Osteoblast (primary cell): ENCODE measurements around the gene MET. TPM values are rescaled to one million over a fixed set of nuclear protein-coding genes. Genes with fewer than 3 reads are reported as not detected.

ENCODE experiments used
- DNase-seq: peaks from one replicate; pipeline ENCODE4 v3.0.0; 2011; ENCODE audit warnings: low spot score, mixed read lengths; ENCODE audit not compliant: insufficient read length; ENCODE audit errors: missing footprints
- H2AFZ ChIP-seq: 2 replicates; pipeline ENCODE4 v1.6.0; 2011; ENCODE audit warnings: mild to moderate bottlenecking, low read length
- H3K27ac ChIP-seq: 2 replicates; pipeline ENCODE4 v1.5.1; 2011; ENCODE audit warnings: mild to moderate bottlenecking, low read depth, low read length, moderate library complexity
- H3K27me3 ChIP-seq: 2 replicates; pipeline ENCODE4 v1.6.0; 2012; ENCODE audit warnings: mild to moderate bottlenecking, control low read depth, inconsistent platforms, low read length, moderate library complexity; ENCODE audit not compliant: insufficient read depth
- H3K36me3 ChIP-seq: 2 replicates; pipeline ENCODE4 v1.5.1; 2011; ENCODE audit warnings: mild to moderate bottlenecking, low read length, control low read depth, moderate library complexity; ENCODE audit not compliant: insufficient read depth
- H3K4me1 ChIP-seq: 2 replicates; pipeline ENCODE4 v1.5.1; 2011; ENCODE audit warnings: mild to moderate bottlenecking, low read length, control low read depth, moderate library complexity; ENCODE audit not compliant: insufficient read depth
- H3K4me2 ChIP-seq: 2 replicates; pipeline ENCODE4 v1.6.0; 2011; ENCODE audit warnings: mild to moderate bottlenecking, low read length; ENCODE audit not compliant: insufficient read depth
- H3K4me3 ChIP-seq: fragments of 200-600 bp; sonication (generic); 3 replicates; pipeline ENCODE4 v1.5.1; 2012; ENCODE audit warnings: mild to moderate bottlenecking, low read length, inconsistent platforms; ENCODE audit not compliant: insufficient read depth
- H3K79me2 ChIP-seq: 2 replicates; pipeline ENCODE4 v1.6.0; 2012; ENCODE audit warnings: mild to moderate bottlenecking, low read length, control low read depth, inconsistent platforms; ENCODE audit not compliant: insufficient read depth
- H3K9me3 ChIP-seq: 2 replicates; pipeline ENCODE4 v1.5.1; 2011; ENCODE audit warnings: low read depth, low read length, control low read depth
- H4K20me1 ChIP-seq: 2 replicates; pipeline ENCODE4 v1.6.0; 2012; ENCODE audit warnings: mild to moderate bottlenecking, low read length, control low read depth; ENCODE audit not compliant: insufficient read depth
- CTCF ChIP-seq: IDR thresholded peaks from 2 replicates; pipeline ENCODE4 v1.5.1; 2011; ENCODE audit warnings: mild to moderate bottlenecking, low read depth, low read length, moderate library complexity; ENCODE audit errors: extremely low read depth
- total RNA-seq: library from RNA; depleted of rRNA; stranded (reverse); fragments of >200 nt; gene quantifications from 2 replicates; pipeline ENCODE4 v1.2.3, GENCODE V29; 2012

MET gene
- total RNA-seq, 1 donor = 55.0 TPM

GRCh38 chr7:116710764-116711452 is 38.9 kb downstream of the MET start:
- H3K36me3 ChIP-seq = no peaks in the 10 kb centered on the region
- DNase-seq = no peak
- H3K4me1 ChIP-seq = peaks cover 75% of the 10 kb centered on the region

GRCh38 chr7:116711790-116712189 is 39.8 kb downstream of the MET start:
- Histone ChIP-seq H3K79me2 (peaks cover 78% of the 10 kb centered on the region), H2AFZ (no peak overlapping the region), H3K27me3 (no peaks in the 10 kb centered on the region), H3K4me1 (peaks cover 74% of the 10 kb centered on the region), H3K4me3 (no peak overlapping the region), H4K20me1 (no peaks in the 10 kb centered on the region), H3K9me3 (no peaks in the 10 kb centered on the region), H3K36me3 (no peaks in the 10 kb centered on the region), H3K27ac (no peak overlapping the region), H3K4me2 (no peak overlapping the region)
- DNase-seq = no peak
- no peak for TF ChIP-seq CTCF

More at GRCh38 chr7:116710764-116711452, 38.9 kb downstream of the MET start:
- Histone ChIP-seq H3K4me2 (peak overlapping the region; percentile 7), H3K27ac (peak overlapping the region; percentile 34), H3K79me2 (peaks cover 80% of the 10 kb centered on the region), H4K20me1 (no peaks in the 10 kb centered on the region), H3K4me3 (no peak overlapping the region), H3K9me3 (no peaks in the 10 kb centered on the region), H3K27me3 (no peaks in the 10 kb centered on the region), H2AFZ (no peak overlapping the region)
- no peak for TF ChIP-seq CTCF

GRCh38 chr7:116713500-116713899 is 41.5 kb downstream of the MET start:
- H3K36me3 ChIP-seq = no peaks in the 10 kb centered on the region
- H3K4me1 ChIP-seq = peaks cover 65% of the 10 kb centered on the region
- no peaks in the 10 kb centered on the region for H4K20me1 ChIP-seq
- H3K79me2 ChIP-seq = peaks cover 77% of the 10 kb centered on the region
- no peak for DNase-seq
- H3K4me2 ChIP-seq = peak overlapping the region; percentile 25
- H3K9me3 ChIP-seq = no peaks in the 10 kb centered on the region
- no peaks in the 10 kb centered on the region for H3K27me3 ChIP-seq
- H3K4me3 ChIP-seq = no peak overlapping the region
- no peak for TF ChIP-seq CTCF
- H3K27ac ChIP-seq = peak overlapping the region; percentile 40
- H2AFZ ChIP-seq = no peak overlapping the region

GRCh38 chr7:116713918-116714317 is 41.9 kb downstream of the MET start:
- Histone ChIP-seq H3K4me1 (peaks cover 61% of the 10 kb centered on the region), H4K20me1 (no peaks in the 10 kb centered on the region), H3K4me3 (no peak overlapping the region), H3K36me3 (no peaks in the 10 kb centered on the region), H3K79me2 (peaks cover 72% of the 10 kb centered on the region), H3K4me2 (peak overlapping the region; percentile 25), H3K27ac (peak overlapping the region; percentile 40), H3K27me3 (no peaks in the 10 kb centered on the region), H3K9me3 (no peaks in the 10 kb centered on the region), H2AFZ (no peak overlapping the region)
- DNase-seq = peak; percentile 80
- TF ChIP-seq CTCF = no peak
